Stimulated activated CD8-positive, alpha-beta memory T cell treated with anti-CD3 and anti-CD28 coated beads, Interleukin-4, amount 100 ng/mL, for 1 hour (primary cell): ENCODE results near the gene PIK3R3.
"Not testable (repeated sequence)": the region's sequence is repeated elsewhere in the genome, so short reads cannot be mapped to it uniquely, and the experiment has no call there.

ENCODE experiments used
- DNase-seq, 2 donors: peaks; one replicate each; pipeline ENCODE4 v3.0.0-alpha.2; 2020; ENCODE audit warnings: low read depth in 2 of 2, low spot score in 1 of 2

PIK3R3 gene

DNA sequence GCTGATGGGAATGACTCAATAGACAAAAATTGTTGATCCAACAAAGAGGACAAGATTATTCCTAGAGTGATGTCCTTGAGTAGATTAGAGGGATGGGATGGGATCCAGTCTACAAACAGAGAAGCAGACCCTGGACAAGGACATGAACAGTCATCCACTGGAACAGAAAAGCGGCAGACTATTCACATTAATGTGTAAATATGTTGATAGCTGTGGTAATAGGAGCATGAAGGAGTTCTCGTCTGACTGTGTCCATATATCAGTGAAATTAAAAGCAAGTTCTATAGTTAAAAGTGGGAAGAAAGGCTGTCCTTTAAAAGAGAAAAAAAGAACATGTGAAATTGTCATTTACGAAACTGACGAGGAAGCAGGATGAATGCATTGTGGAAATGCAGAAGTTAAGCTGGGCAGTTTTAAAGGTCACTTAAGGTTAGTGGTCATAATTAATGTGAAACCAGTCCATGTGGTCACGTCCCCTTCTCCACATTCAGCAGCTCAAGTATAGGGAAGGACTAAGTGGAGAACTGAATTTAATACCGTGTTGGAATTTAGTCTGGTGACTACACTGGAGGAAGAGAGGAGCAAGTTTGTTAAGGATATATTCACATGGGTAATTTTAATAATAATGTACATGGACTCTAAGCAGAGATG, 62.1 kb downstream of the PIK3R3 start:
- DNase-seq, result no peak

DNA sequence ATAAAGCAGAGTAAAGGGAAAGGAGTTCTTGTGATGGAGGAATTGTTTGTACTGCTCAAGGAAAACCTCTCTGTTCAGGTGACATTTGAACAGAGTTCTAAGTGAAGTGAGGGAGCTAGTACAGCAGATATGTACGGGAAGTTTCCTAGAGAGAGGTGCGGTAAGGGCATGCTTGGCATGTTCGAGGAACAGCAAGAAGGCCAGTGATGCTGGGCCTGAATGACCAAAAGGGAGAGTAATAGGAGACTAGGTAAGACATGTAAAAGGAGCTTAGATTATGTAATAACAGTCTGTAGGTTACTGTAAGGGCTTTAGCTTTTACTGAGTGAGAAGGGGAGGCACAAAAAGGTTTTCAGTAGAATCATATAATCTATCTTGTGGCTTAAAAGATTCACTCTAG, 63.9 kb downstream of the PIK3R3 start:
- no peak for DNase-seq

DNA sequence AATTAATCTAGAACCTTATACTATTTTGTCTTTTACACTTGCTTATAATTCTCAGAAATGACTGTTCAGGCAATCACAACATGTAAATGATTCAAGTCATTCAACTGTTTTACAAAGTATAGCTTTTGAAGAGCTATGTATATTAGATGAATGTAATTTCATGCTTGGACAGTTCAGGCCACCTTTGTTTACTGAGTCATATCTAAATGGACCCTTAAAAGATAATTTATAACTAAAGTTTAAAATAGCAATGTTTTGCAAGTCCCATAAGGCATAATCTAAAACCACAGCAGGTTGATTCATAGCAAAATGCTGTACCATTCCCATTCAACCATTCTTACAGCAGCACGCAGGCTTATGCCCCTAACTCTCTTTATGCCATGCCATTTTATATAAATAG, 64.8 kb downstream of the PIK3R3 start:
- no peak for DNase-seq

DNA sequence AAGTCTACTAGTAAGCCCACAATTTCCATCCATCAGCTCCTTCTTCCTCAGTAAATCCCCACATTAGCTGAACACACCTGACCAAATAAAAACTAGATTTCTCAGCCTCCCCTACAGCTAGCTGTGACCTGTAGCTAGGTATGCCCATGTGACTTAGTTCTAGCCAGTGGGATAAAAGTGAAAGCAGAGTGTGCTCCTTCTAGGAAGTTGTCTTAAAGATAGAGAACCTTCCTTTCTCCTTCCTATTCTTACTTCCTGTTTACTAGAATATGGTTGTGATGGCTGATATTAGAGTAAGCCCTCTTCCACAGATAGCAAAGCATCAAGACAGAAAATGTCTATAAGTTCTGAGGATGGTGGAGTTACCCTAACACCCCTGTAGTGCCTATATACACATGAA, 67.0 kb downstream of the PIK3R3 start:
- DNase-seq, result no peak

DNA sequence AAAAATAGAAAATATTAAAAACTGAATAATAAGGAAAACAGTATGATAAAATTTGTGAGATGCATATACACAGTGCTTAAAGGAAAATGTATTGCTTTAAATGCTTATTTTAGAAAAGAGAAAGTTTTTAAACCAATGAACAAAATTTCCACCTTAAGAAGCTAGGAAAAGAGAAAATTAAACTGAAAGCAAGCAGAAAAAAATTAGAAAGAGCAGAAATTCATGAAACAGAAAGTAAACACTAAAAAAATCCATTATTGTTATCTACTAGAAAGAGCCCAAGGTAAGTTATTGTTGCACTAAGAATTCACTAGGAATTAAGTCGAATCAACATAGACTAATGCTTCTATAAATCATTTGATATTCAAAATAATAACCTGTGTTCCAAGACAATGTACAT, 67.7 kb downstream of the PIK3R3 start:
- DNase-seq, result no peak

DNA sequence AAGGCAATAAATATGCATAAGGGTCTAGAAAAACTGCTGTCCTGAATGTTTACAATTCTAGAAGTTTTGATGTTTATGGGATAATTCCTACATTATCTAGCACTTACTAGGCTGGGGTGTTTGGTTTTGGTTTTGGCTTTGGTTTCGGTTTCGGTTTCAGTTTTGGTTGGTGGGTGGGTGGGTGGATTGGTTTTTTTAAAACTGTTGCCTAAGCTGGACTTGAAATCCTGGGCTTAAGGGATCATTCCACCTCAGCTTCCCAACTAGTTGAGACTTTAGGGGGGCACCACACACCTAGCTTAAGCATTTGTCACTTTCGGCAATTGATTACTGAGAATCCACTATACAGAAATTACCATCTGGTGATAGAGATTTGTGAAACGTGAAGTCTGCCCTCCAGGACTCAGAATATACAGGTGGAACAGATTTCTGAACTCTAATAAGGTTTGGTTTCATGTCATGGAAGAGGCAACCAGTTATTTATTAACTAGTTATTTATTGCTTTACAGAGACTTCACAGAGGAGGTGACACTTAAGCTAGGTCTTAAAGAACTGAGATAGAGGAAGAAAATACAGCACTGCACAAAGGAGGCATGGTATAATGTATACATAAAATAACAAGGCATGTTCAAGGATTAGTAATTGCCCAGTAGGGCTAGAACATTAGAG, 69.6 kb downstream of the PIK3R3 start:
- no peak for DNase-seq

DNA sequence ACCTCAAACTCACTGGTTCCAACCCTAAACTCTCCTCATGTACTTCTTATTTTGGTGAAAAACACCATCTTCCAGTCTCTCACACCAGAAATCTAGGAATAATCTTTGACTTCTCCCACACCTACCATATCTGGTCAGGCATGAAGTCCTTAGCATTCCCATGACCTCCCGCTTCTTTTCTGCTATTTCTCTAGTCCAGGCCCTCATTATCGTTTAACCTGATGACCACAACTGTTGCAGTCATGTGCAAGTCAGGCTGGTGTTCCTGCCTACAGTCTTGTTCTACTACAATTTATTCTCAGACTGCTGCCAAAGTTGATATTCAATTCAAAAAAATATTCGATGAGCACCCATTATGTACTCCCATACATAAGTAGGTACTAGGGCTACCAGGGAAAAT, 71.3 kb downstream of the PIK3R3 start:
- DNase-seq, result no peak

DNA sequence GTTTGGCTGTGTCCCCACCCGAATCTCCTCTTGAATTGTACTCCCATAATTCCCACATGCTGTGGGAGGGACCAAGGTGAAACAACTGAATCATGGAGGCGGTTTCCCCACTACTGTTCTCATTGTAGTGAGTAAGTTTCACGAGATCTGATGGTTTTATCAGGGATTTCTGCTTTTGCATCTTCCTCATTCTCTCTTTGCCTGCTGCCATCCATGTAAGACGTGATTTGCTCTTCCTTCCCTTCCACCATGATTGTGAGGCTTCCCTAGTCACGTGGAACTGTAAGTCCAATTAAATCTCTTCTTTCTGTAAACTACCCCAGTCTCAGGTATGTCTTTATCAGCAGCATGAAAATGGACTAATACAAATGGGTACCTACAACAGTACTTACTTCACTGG, 73.5 kb downstream of the PIK3R3 start:
- DNase-seq, result no peak

DNA sequence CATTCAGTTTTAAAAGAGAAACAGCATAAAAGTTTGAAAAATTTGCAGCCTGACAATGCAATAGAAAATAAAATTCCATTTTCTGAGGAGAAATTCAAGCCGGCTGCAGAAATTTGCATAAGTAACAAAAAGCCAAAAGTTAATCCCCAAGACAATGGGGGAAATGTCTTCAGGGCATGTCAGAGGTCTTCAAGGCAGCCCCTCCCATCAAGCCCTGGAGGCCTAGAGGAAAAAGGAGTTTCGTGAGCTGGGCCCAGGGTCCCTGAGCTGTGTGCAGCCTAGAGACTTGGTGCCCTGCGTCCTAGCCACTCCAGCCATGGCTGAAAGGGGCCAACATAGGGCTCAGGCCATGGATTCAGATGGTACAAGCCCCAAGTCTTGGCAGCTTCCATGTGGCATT, 74.6 kb downstream of the PIK3R3 start:
- DNase-seq, result no peak

DNA sequence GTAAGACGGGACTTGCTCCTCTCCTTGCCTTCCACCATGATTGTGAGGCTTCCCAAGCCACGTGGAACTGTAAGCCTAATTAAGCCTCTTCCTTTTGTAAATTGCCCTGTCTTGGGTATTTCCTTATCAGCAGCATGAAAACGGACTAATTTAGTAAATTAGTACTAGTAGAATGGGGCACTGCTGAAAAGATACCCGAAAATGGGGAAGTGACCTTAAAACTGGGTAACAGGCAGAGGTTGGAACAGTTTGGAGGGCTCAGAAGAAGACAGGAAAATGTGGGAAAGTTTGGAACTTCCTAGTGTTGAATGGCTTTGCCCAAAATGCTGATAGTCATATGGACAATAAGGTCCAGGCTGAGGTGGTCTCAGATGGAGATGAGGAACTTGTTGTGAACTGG, 75.2 kb downstream of the PIK3R3 start:
- not testable (repeated sequence) for DNase-seq

DNA sequence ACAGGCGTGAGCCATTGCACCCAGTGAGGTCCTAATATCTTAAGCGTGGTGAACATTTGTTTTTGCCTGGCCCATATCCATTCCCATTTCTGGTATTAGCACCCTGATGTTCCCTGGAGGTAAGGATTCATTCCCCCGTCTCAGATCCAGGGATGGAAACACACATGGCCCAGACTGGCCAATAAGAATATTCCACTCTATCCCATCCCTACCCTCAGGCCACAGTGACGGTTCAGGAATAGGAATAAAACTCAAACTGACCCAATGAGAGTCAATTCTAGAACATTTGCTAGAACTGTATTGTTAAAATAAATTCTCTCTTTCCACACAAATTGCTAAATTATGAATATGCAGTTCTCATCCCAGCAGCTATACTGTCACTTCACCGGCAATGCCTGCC, 76.1 kb downstream of the PIK3R3 start:
- no peak for DNase-seq

DNA sequence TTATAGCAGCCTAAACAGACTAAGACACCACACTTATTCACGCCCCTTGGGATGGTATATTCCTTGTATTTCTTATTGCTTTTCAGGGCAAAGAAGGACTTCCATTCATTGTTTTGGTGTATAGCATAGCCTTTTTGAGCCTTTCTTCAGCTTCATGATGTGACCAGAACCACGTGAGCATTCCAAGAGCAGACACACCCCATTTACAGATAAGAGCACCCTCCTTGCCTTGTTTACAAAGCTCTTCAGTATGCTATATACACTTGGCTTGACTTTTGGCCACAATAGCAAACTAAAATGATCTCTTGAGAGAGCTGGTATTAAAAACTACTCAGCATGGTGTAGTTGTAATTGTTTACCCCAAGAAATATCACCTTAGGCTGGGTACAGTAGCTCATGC, 78.7 kb downstream of the PIK3R3 start:
- DNase-seq, result no peak

DNA sequence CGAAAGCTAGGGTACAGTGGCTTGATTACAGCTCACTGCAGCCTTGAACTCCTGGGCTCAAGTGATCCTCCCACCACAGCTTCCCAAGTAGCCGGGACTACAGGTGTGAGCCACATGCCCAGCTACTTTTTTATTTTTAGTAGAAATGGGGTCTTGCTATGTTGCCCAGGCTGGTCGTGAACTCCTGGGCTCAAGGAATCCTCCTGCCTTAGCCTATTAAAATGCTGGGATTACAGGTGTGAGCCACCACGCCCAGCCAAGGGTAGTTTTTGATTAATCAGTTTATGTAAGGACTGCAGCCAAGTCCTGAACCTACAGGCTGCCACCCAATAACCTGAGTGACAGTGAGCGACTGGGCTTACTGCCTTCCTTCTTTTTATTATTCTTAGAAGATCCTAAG, 88.3 kb downstream of the PIK3R3 start:
- no peak for DNase-seq

DNA sequence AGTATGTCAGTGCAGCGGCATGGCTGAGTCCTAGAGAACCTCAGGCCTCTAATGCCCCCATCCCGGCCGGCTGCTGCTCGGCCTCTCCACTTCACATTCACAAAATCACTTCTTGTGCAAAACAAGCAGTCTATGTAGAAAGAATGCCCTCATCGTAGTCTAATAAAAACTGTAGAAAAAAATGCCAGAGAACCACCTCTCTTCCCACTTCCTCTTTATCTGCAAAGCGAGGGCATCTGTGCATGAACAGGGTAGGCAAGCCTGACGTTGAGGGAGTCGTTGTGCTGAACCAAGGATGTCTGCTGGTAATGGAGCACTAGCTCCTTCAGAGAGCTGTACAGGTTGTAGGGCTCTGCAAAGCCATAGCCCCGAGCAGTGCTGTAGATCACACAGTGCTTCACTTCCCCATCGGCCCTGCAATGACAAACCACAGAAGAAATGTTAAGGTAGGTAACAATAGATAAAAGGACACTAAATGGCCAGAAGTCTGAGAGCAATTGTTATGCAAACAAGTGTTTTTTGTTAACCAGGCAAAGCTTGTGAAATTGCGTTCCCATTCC, 88.9 kb downstream of the PIK3R3 start:
- no peak for DNase-seq

DNA sequence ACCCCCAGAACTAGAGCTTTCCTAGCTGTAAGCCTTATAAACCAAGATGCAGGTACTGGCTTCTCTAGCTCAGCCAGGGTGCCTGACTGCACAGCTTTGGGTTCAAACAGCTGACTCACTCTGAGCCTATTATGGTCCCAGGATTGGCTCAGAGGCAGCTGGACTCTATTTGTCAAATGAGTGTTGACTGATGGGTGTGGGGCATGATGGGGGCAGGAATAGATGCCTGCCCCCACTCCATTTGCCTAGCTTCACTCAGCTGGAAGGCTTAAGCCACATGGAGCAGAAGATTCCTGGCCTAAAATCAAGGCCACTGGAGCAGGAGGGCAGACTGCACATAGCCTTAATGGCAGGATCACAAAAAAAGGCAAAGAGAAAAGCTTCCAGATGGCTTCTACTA, 90.5 kb downstream of the PIK3R3 start:
- no peak for DNase-seq

DNA sequence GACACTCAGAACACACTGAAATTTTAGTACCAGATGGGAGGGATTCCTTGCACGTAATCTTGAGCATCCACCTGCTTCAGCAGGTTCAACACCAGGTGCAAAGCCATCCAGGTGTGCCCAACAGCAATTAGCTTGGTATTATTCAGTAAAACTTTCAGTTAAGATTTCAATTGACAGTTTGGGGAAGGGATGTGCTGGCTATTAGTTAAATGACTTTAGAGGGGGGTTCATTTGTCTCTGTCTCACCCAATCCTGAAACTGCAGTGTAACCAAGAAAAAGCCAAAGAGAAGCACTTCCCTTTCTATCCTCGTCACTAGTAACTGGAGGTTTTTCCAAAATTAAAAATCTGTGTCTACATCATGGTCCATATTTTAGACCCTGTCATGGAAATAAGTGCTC, 90.9 kb downstream of the PIK3R3 start:
- DNase-seq, result no peak

DNA sequence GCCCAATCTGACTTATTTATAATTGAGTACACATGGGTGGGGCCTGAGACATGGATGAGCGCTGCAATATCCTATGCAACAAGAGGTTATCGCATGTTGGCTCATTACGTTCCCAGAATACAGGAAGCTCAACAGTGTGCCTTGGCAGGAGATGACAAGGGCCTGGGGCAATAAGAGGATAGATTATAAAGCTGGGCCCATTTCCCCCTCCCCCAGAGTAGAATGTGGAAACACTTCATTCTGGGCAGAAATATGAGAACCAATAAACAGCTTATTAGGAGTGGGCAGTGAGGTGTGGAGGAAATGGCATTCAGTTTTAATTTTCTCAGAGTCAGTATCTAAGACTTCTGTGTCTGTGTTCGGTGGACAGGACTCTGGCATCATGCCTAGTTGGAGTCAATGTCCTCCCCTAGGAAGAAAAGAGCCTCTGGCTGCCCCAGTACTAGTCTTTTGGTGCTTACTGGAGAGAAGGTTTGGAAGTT, 92.8 kb downstream of the PIK3R3 start:
- no peak for DNase-seq

DNA sequence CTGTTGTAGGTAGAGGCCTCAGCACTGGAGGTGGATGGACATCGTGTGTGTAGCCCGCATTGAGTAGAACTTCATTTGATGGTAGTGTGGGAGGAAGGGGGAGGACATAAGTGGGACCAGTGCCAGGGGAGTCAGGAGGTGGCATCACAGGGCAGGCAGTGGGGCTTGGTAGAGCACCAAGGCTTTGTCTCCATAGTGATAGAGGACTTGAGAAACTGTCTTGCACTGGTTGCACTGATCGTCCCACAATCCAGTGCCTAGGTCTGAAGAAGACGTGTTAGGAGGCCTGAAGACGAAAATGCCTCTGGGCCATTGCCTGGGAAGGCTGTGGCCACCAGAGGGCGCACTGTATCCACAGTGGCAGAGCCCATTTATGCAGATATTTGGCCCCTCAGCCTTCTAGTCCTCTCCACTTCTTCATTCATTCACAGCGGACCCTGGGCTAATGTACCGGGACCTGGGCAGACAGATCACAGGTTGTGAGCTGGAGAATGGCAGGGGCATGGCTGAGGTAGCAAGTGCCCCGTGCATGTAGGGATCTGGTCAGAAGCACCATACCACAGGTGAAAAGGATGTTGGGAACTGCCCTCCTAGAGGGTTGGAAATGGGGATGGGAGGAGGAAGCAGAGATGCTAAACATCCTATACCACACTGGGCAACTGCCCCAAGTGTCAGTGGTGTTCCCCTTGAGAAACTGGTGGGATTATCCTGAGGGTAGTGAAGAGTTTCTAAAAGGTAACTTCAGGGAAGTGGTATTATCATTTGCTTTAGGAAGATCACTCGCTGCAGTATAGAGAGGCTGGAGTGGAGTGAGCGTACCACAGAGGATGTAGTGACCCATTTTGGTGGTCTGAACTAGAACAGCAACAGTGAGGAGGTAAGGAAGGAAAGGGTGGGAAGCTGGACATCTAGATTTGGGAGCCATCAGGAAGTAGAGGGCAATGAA, 95.3 kb downstream of the PIK3R3 start:
- peak; percentile 74 to 77 for DNase-seq

DNA sequence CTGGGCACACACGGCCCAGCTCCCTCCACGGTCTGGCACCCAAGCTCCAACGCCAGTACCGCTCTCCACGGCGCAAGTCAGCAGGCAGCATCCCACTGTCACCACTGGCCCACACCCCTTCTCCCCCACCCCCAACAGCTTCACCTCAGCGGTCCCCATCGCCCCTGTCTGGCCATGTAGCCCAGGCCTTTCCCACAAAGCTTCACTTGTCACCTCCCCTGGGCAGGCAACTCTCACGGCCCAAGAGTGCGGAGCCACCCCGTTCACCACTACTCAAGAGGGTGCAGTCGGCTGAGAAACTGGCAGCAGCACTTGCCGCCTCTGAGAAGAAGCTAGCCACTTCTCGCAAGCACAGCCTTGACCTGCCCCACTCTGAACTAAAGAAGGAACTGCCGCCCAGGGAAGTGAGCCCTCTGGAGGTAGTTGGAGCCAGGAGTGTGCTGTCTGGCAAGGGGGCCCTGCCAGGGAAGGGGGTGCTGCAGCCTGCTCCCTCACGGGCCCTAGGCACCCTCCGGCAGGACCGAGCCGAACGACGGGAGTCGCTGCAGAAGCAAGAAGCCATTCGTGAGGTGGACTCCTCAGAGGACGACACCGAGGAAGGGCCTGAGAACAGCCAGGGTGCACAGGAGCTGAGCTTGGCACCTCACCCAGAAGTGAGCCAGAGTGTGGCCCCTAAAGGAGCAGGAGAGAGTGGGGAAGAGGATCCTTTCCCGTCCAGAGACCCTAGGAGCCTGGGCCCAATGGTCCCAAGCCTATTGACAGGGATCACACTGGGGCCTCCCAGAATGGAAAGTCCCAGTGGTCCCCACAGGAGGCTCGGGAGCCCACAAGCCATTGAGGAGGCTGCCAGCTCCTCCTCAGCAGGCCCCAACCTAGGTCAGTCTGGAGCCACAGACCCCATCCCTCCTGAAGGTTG, 97.6 kb downstream of the PIK3R3 start:
- no peak for DNase-seq

DNA sequence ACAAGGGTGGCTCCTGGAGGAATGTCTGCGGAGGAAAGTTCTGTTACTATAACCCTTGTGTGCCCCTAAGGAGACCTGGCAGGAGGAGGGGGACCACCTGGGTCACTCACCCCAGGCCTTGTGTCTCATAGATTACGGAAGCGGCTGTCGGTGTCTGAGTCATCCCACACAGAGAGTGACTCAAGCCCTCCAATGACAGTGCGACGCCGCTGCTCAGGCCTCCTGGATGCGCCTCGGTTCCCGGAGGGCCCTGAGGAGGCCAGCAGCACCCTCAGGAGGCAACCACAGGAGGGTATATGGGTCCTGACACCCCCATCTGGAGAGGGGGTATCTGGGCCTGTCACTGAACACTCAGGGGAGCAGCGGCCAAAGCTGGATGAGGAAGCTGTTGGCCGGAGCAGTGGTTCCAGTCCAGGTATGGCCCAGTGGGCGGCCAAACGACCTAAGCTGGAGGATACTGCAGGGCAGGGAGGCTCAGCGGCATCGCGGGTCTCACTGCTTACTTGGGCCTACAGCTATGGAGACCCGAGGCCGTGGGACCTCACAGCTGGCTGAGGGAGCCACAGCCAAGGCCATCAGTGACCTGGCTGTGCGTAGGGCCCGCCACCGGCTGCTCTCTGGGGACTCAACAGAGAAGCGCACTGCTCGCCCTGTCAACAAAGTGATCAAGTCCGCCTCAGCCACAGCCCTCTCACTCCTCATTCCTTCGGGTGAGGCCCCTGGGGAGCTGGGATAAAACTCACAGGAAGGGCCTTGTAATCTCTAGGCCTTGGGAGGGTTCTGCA, 101.4 kb downstream of the PIK3R3 start:
- DNase-seq, result no peak
